CD14-positive monocyte (primary cell): ENCODE results near the gene ESD. TPM values are rescaled to one million over a fixed set of nuclear protein-coding genes. Genes with fewer than 3 reads are reported as not detected.
A peak's percentile ranks its signal among the peaks of the same experiment; 100 is the strongest.

Experiments used
- DNase-seq, 3 donors: peaks; one replicate each; pipeline ENCODE4 v3.0.0-alpha.2; 2011 to 2022
- H2AFZ ChIP-seq: 2 replicates; pipeline ENCODE4 v1.6.0; 2012; ENCODE audit warnings: mild to moderate bottlenecking, low read depth, low read length, inconsistent platforms; ENCODE audit not compliant: insufficient read depth, poor library complexity, severe bottlenecking
- H3K27ac ChIP-seq, 2 donors: 1 replicate in 1 of 2; 2 replicates in 1 of 2; pipeline ENCODE4 v1.5.1; 2012 to 2013; ENCODE audit warnings: low read length in 2 of 2, control low read depth in 1 of 2, inconsistent platforms in 1 of 2, low read depth in 1 of 2, mild to moderate bottlenecking in 1 of 2
- H3K27me3 ChIP-seq, 2 donors: one replicate each; pipeline versions ENCODE4 v1.6.0 to v1.6.1; 2011 to 2013; ENCODE audit warnings: low read length in 2 of 2; ENCODE audit not compliant: control insufficient read depth in 2 of 2, insufficient read depth in 2 of 2
- H3K36me3 ChIP-seq, 2 donors: replicated peaks in 1 of 2; 1 replicate in 1 of 2; 2 replicates in 1 of 2; pipeline versions ENCODE4 v1.5.1 to v1.6.1; 2012 to 2013; ENCODE audit warnings: low read length in 2 of 2, control low read depth in 1 of 2, inconsistent platforms in 1 of 2, mild to moderate bottlenecking in 1 of 2; ENCODE audit not compliant: insufficient read depth in 2 of 2, control insufficient read depth in 1 of 2
- H3K4me1 ChIP-seq, 2 donors: 1 replicate in 1 of 2; 2 replicates in 1 of 2; pipeline versions ENCODE4 v1.5.1 to v1.6.1; 2012 to 2013; ENCODE audit warnings: low read length in 2 of 2, control low read depth in 1 of 2, inconsistent platforms in 1 of 2, mild to moderate bottlenecking in 1 of 2, moderate library complexity in 1 of 2; ENCODE audit not compliant: insufficient read depth in 2 of 2, control insufficient read depth in 1 of 2
- H3K4me2 ChIP-seq: replicated peaks from 2 replicates; pipeline ENCODE3; 2012; ENCODE audit warnings: low read length, moderate library complexity, mild to moderate bottlenecking; ENCODE audit not compliant: poor library complexity, severe bottlenecking; ENCODE audit errors: extremely low read depth
- H3K4me3 ChIP-seq, 3 experiments: fragments of 200-600 bp in 1 of 3; sonication (generic) in 1 of 3; replicated peaks in 1 of 3; 1 replicate in 2 of 3; 2 replicates in 1 of 3; pipeline ENCODE4 v1.5.1; 2011 to 2013; ENCODE audit warnings: low read length in 3 of 3, mild to moderate bottlenecking in 3 of 3, control low read depth in 2 of 3, low read depth in 2 of 3, inconsistent platforms in 1 of 3, moderate library complexity in 1 of 3
- H3K79me2 ChIP-seq: 2 replicates; pipeline ENCODE4 v1.6.0; 2012; ENCODE audit warnings: mild to moderate bottlenecking, control low read depth, inconsistent platforms, low read length, moderate library complexity; ENCODE audit not compliant: insufficient read depth
- H3K9ac ChIP-seq: 2 replicates; pipeline ENCODE4 v1.6.0; 2017; ENCODE audit warnings: low read length, mild to moderate bottlenecking; ENCODE audit not compliant: insufficient read depth, poor library complexity, severe bottlenecking
- H3K9me3 ChIP-seq, 2 donors: replicated peaks in 1 of 2; 1 replicate in 1 of 2; 2 replicates in 1 of 2; pipeline versions ENCODE4 v1.5.1 to v1.6.1; 2012 to 2013; ENCODE audit warnings: low read length in 2 of 2, control low read depth in 1 of 2; ENCODE audit not compliant: control insufficient read depth in 1 of 2, insufficient read depth in 1 of 2
- H4K20me1 ChIP-seq: 2 replicates; pipeline ENCODE4 v1.6.0; 2012; ENCODE audit warnings: mild to moderate bottlenecking, low read length, control low read depth, moderate library complexity; ENCODE audit not compliant: insufficient read depth
- H3K27ac Mint-ChIP-seq, 7 donors: one replicate each; pipeline ENCODE4 v1.8.0; 2020; ENCODE audit warnings: mild to moderate bottlenecking in 7 of 7, mixed read lengths in 7 of 7, moderate library complexity in 6 of 7, inconsistent platforms in 2 of 7
- H3K27me3 Mint-ChIP-seq, 3 donors: one replicate each; pipeline ENCODE4 v1.8.0; 2021 to 2022; ENCODE audit warnings: low read depth in 3 of 3, mild to moderate bottlenecking in 3 of 3, mixed read lengths in 3 of 3, moderate library complexity in 3 of 3, inconsistent platforms in 1 of 3
- H3K36me3 Mint-ChIP-seq, 2 donors: one replicate each; pipeline ENCODE4 v1.8.0; 2020; ENCODE audit warnings: mixed read lengths in 2 of 2, inconsistent platforms in 1 of 2, mild to moderate bottlenecking in 1 of 2
- H3K4me1 Mint-ChIP-seq: one replicate; pipeline ENCODE4 v1.8.0; 2020; ENCODE audit warnings: mild to moderate bottlenecking, mixed read lengths
- H3K4me3 Mint-ChIP-seq, 2 donors: one replicate each; pipeline ENCODE4 v1.8.0; 2020; ENCODE audit warnings: mild to moderate bottlenecking in 2 of 2, mixed read lengths in 2 of 2, moderate library complexity in 1 of 2
- H3K9me3 Mint-ChIP-seq, 7 donors: one replicate each; pipeline ENCODE4 v1.8.0; 2020 to 2022; ENCODE audit warnings: mixed read lengths in 7 of 7, mild to moderate bottlenecking in 6 of 7, moderate library complexity in 6 of 7, inconsistent platforms in 2 of 7
- CTCF ChIP-seq: fragments of 200-600 bp; IDR thresholded peaks from one replicate; pipeline ENCODE4 v1.8.0; 2022; ENCODE audit warnings: antibody characterized with exemption, mild to moderate bottlenecking
- WGBS: methylation state at CpG from one replicate; pipeline ENCODE4 v1.1.5; 2013; ENCODE audit warnings: missing lambda C conversion rate; ENCODE audit not compliant: insufficient coverage; 5-methylcytosine and 5-hydroxymethylcytosine counted together
- intact Hi-C, 2 donors: fragments of 100-400 bp; cut with micrococcal nuclease; formaldehyde crosslinking; loops; one replicate each; pipeline versions ENCODE4 v1.15.0 to v1.15.1; 2023
- polyA plus RNA-seq, 3 donors: library from polyadenylated mRNA; depleted of rRNA in 1 of 3; unstranded in 2 of 3; stranded (reverse) in 1 of 3; fragments of 300-500 nt in 2 of 3; fragments of >200 nt in 1 of 3; fragmentation: Illumina TruSeq in 2 of 3; gene quantifications; 1 replicate in 2 of 3; 2 replicates in 1 of 3; pipeline ENCODE4 v1.2.3, GENCODE V29; 2012 to 2021

The ESD gene
- polyA plus RNA-seq, 3 donors = 46.8 to 147 (median 139) TPM

GRCh38 chr13:46775385-46776107 lies 21.4 kb downstream of the ESD start:
- Histone ChIP-seq H3K4me3 (no peak overlapping the region), H3K4me1 (no peaks in the 10 kb centered on the region), H3K27me3 (no peaks in the 10 kb centered on the region), H4K20me1 (no peaks in the 10 kb centered on the region), H3K27ac (no peak overlapping the region), H3K4me2 (no peak overlapping the region), H2AFZ (no peak overlapping the region), H3K9me3 (no peaks in the 10 kb centered on the region), H3K9ac (no peak overlapping the region), H3K79me2 (no peaks in the 10 kb centered on the region), H3K36me3 (peaks cover 94 to 97% of the 10 kb centered on the region in 2 donors)
- Mint-ChIP-seq H3K36me3 (peaks cover 73 to 80% of the 10 kb centered on the region in 2 donors), H3K9me3 (no peaks in the 10 kb centered on the region), H3K27ac (peak overlapping the region in 1 of 7 donors; percentile 55), H3K4me3 (no peak overlapping the region), H3K27me3 (no peaks in the 10 kb centered on the region), H3K4me1 (no peaks in the 10 kb centered on the region)
- no CpG with 5 or more reads among the region's 8 CpGs for WGBS
- intact Hi-C loops = no loop called here
- DNase-seq = no peak
- no peak for TF ChIP-seq CTCF

- H3K36me3 Mint-ChIP-seq = peaks cover 72% of the 10 kb centered on the region in 2 donors
Measured at GRCh38 chr13:46773541-46773940, 23.4 kb downstream of the ESD start.

More at GRCh38 chr13:46773541-46773940, 23.4 kb downstream of the ESD start:
- Histone ChIP-seq H3K9ac (no peak overlapping the region), H3K4me3 (no peak overlapping the region), H3K27ac (no peak overlapping the region), H2AFZ (no peak overlapping the region), H3K27me3 (no peaks in the 10 kb centered on the region), H3K79me2 (no peaks in the 10 kb centered on the region), H3K9me3 (no peaks in the 10 kb centered on the region), H3K36me3 (peaks cover 76 to 90% of the 10 kb centered on the region in 2 donors), H3K4me2 (no peak overlapping the region), H3K4me1 (no peaks in the 10 kb centered on the region), H4K20me1 (no peaks in the 10 kb centered on the region)
- intact Hi-C loops = no loop called here
- Mint-ChIP-seq H3K4me1 (no peaks in the 10 kb centered on the region), H3K4me3 (no peak overlapping the region), H3K9me3 (no peaks in the 10 kb centered on the region), H3K27me3 (no peaks in the 10 kb centered on the region), H3K27ac (no peak overlapping the region)
- DNase-seq = no peak
- no peak for TF ChIP-seq CTCF
- WGBS = no CpG with 5 or more reads among the region's 2 CpGs
